Loucy (cell line): ENCODE results near the gene TUT4.

ENCODE experiments used
- H2AFZ ChIP-seq: fragments of 200-600 bp; sonication (generic); 2 replicates; pipeline ENCODE4 v1.6.0; 2016; ENCODE audit warnings: antibody characterized with exemption, mild to moderate bottlenecking, low read length, moderate library complexity
- H3F3A ChIP-seq: fragments of 200-600 bp; 2 replicates; pipeline ENCODE4 v1.6.0; 2016; ENCODE audit warnings: antibody characterized with exemption, low read depth, mild to moderate bottlenecking
- H3K27me3 ChIP-seq: fragments of 200-600 bp; sonication (generic); 2 replicates; pipeline ENCODE4 v1.6.1; 2014; ENCODE audit warnings: low read length, mild to moderate bottlenecking; ENCODE audit not compliant: insufficient read depth, poor library complexity, severe bottlenecking
- H3K36me3 ChIP-seq: fragments of 200-600 bp; sonication (generic); 2 replicates; pipeline ENCODE4 v1.6.1; 2016; ENCODE audit warnings: low read length; ENCODE audit not compliant: insufficient read depth
- H3K4me1 ChIP-seq: fragments of 200-600 bp; sonication (generic); 2 replicates; pipeline ENCODE4 v1.5.1; 2014; ENCODE audit warnings: low read length, mild to moderate bottlenecking; ENCODE audit not compliant: insufficient read depth, poor library complexity, severe bottlenecking
- H3K4me2 ChIP-seq: fragments of 200-600 bp; sonication (generic); 2 replicates; pipeline ENCODE4 v1.6.0; 2014; ENCODE audit warnings: antibody characterized with exemption, low read length, low read depth, mild to moderate bottlenecking; ENCODE audit not compliant: poor library complexity, severe bottlenecking
- H3K4me3 ChIP-seq: fragments of 200-600 bp; sonication (generic); 2 replicates; pipeline ENCODE4 v1.5.1; 2014; ENCODE audit warnings: low read length, mild to moderate bottlenecking, mixed read lengths; ENCODE audit not compliant: poor library complexity, severe bottlenecking
- H3K79me2 ChIP-seq: fragments of 200-600 bp; sonication (generic); 2 replicates; pipeline ENCODE4 v1.6.1; 2014; ENCODE audit warnings: low read length; ENCODE audit not compliant: insufficient read depth
- H3K9ac ChIP-seq: fragments of 200-600 bp; sonication (generic); 2 replicates; pipeline ENCODE4 v1.6.0; 2014; ENCODE audit warnings: mild to moderate bottlenecking, low read depth, low read length, moderate library complexity; ENCODE audit not compliant: poor library complexity, severe bottlenecking
- H3K9me2 ChIP-seq: fragments of 200-600 bp; sonication (generic); replicated peaks from 2 replicates; pipeline ENCODE4 v1.6.1; 2016; ENCODE audit warnings: low read depth, low read length, mixed read lengths
- H3K9me3 ChIP-seq: fragments of 200-600 bp; sonication (generic); 2 replicates; pipeline ENCODE4 v1.6.1; 2014; ENCODE audit warnings: mild to moderate bottlenecking, antibody characterized with exemption, low read length, low read depth; ENCODE audit not compliant: insufficient read depth
- H4K20me1 ChIP-seq: fragments of 200-600 bp; sonication (generic); 2 replicates; pipeline ENCODE4 v1.6.0; 2014; ENCODE audit warnings: antibody characterized with exemption, low read length, mild to moderate bottlenecking; ENCODE audit not compliant: insufficient read depth, poor library complexity, severe bottlenecking
- CTCF ChIP-seq: fragments of 200-600 bp; sonication (generic); conservative IDR thresholded peaks from 2 replicates; pipeline ENCODE4 v1.5.1; 2014; ENCODE audit warnings: mild to moderate bottlenecking, antibody characterized with exemption, low read length
- EZH2phosphoT487 ChIP-seq: fragments of 200-600 bp; IDR thresholded peaks from 2 replicates; pipeline ENCODE4 v1.6.1; 2018; ENCODE audit warnings: antibody characterized with exemption, mild to moderate bottlenecking, moderate library complexity, borderline replicate concordance

The TUT4 gene

GRCh38 chr1:52436817-52437216 lies 116.1 kb downstream of the TUT4 start:
- Histone ChIP-seq H3K79me2 (no peaks in the 10 kb centered on the region), H3K27me3 (no peaks in the 10 kb centered on the region), H3K36me3 (peaks cover 68% of the 10 kb centered on the region), H3K4me2 (no peak overlapping the region), H4K20me1 (no peaks in the 10 kb centered on the region), H3K4me3 (no peak overlapping the region), H2AFZ (no peak overlapping the region), H3K9ac (no peak overlapping the region), H3K9me3 (no peaks in the 10 kb centered on the region), H3K4me1 (no peaks in the 10 kb centered on the region), H3K9me2 (no peaks in the 10 kb centered on the region), H3F3A (no peaks in the 10 kb centered on the region)
- TF ChIP-seq EZH2phosphoT487 (no peak), CTCF (no peak)

GRCh38 chr1:52435650-52436049 lies 117.2 kb downstream of the TUT4 start:
- Histone ChIP-seq H3K27me3 (no peaks in the 10 kb centered on the region), H3K9me3 (no peaks in the 10 kb centered on the region), H3K9me2 (no peaks in the 10 kb centered on the region), H3K4me3 (no peak overlapping the region), H4K20me1 (no peaks in the 10 kb centered on the region), H3K4me1 (no peaks in the 10 kb centered on the region), H2AFZ (no peak overlapping the region), H3K9ac (no peak overlapping the region), H3K4me2 (no peak overlapping the region), H3K79me2 (no peaks in the 10 kb centered on the region), H3F3A (no peaks in the 10 kb centered on the region), H3K36me3 (peaks cover 68% of the 10 kb centered on the region)
- TF ChIP-seq EZH2phosphoT487 (no peak), CTCF (no peak)

- Histone ChIP-seq H4K20me1 (no peaks in the 10 kb centered on the region), H2AFZ (no peak overlapping the region), H3K27me3 (no peaks in the 10 kb centered on the region), H3K9me2 (no peaks in the 10 kb centered on the region), H3K4me1 (no peaks in the 10 kb centered on the region), H3K4me3 (no peak overlapping the region), H3K4me2 (no peak overlapping the region), H3K36me3 (peaks cover 69% of the 10 kb centered on the region), H3K79me2 (no peaks in the 10 kb centered on the region), H3K9me3 (no peaks in the 10 kb centered on the region), H3K9ac (no peak overlapping the region), H3F3A (no peaks in the 10 kb centered on the region)
- TF ChIP-seq EZH2phosphoT487, result no peak
- no peak for TF ChIP-seq CTCF
Measured at GRCh38 chr1:52435211-52435610, 117.7 kb downstream of the TUT4 start.
